Uterus (tissue), 2 donors: ENCODE data around the gene B4GALNT3.

Source experiments
- POLR2A ChIP-seq, 2 donors: fragments of 450-650 bp; IDR thresholded peaks; one replicate each; pipeline ENCODE4 v1.6.1; 2016; ENCODE audit warnings: antibody characterized with exemption in 2 of 2, mild to moderate bottlenecking in 1 of 2, moderate library complexity in 1 of 2
- TF ChIP-seq, protein P1 (sequence below), 4 experiments: fragments of 200-600 bp in 2 of 4; fragments of 450-650 bp in 2 of 4; sonication (generic) in 2 of 4; IDR thresholded peaks; one replicate each; pipeline ENCODE4 v1.5.1; 2016 to 2019; ENCODE audit warnings: antibody characterized with exemption in 4 of 4, mild to moderate bottlenecking in 2 of 4, moderate library complexity in 1 of 4

DNA sequence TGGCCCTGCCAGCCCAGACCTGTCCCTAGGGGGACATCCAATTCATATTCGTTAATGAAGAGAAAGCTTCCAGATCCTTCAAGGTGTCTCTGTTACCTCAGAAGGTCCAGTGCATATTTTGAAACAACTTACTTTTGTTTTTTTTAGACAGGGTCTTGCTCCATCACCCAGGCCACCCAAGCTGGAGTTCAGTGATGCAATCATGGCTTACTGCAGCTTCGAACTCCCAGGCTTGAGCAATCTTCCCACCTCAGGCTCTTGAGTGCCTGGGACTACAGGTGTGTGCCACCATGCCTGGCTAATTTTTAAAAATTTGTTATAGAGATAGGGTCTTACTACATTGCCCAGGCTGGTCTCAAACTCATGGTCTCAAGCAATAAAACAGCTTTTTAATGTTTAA is 48.4 kb downstream of the B4GALNT3 start:
- TF ChIP-seq, protein P1, sequence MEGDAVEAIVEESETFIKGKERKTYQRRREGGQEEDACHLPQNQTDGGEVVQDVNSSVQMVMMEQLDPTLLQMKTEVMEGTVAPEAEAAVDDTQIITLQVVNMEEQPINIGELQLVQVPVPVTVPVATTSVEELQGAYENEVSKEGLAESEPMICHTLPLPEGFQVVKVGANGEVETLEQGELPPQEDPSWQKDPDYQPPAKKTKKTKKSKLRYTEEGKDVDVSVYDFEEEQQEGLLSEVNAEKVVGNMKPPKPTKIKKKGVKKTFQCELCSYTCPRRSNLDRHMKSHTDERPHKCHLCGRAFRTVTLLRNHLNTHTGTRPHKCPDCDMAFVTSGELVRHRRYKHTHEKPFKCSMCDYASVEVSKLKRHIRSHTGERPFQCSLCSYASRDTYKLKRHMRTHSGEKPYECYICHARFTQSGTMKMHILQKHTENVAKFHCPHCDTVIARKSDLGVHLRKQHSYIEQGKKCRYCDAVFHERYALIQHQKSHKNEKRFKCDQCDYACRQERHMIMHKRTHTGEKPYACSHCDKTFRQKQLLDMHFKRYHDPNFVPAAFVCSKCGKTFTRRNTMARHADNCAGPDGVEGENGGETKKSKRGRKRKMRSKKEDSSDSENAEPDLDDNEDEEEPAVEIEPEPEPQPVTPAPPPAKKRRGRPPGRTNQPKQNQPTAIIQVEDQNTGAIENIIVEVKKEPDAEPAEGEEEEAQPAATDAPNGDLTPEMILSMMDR (IDR thresholded peaks at IDR 0.05) = no peak
- no peak for TF ChIP-seq POLR2A (IDR thresholded peaks at IDR 0.05)
